HCT116 (cell line): ENCODE measurements around the gene NKX2-1. TPM values are rescaled to one million over a fixed set of nuclear protein-coding genes. Genes with fewer than 3 reads are reported as not detected.

Experiments
- ATAC-seq: fragments of 200-7000 bp; cut with Tn5 transposase; 2 replicates; pipeline ENCODE4 v1.9.1; 2020; ENCODE audit warnings: mild to moderate bottlenecking, moderate library complexity
- BruUV-seq: library from RNA; stranded (reverse); fragments of 400-500 nt; replicated peaks from 2 replicates; lab custom pipeline; 2021; lab: Mats Ljungman, UMichigan
- CTCF ChIA-PET: fragments of 300-600 bp; sonication (Branson Sonifier 250); formaldehyde crosslinking; loops from one replicate; lab custom pipeline; 2021; ENCODE audit warnings: antibody characterized with exemption; lab: Charles Lee
- POLR2A ChIA-PET: fragments of 300-600, 350-600 bp; sonication (Branson Sonifier 250); formaldehyde crosslinking; loops from one replicate; lab custom pipeline; 2021; ENCODE audit warnings: antibody characterized with exemption; lab: Charles Lee
- RAD21 ChIA-PET, 2 experiments: fragments of 300-600 bp; sonication (Branson Sonifier 250); formaldehyde crosslinking; loops; one replicate each; lab custom pipeline; 2023; ENCODE audit warnings: low total read pairs in 2 of 2; ENCODE audit not compliant: uncharacterized antibody in 2 of 2, unreplicated experiment in 2 of 2, low non-redundant PET in 1 of 2; lab: Charles Lee
- DNase-seq: peaks from one replicate; pipeline ENCODE4 v3.0.0-alpha.2; 2010; ENCODE audit warnings: low read depth, low spot score
- H2AFZ ChIP-seq: fragments of 200-600 bp; shearing (Covaris generic), sonication (generic); 2 replicates; pipeline ENCODE4 v1.6.1; 2017; ENCODE audit warnings: low read depth, mixed run types, mixed read lengths, antibody characterized with exemption, low read length; ENCODE audit not compliant: poor library complexity, severe bottlenecking
- H3K27ac ChIP-seq: 2 replicates; pipeline ENCODE4 v1.5.1; 2012; ENCODE audit warnings: low read depth, low read length
- H3K27me3 ChIP-seq: fragments of 200-600 bp; sonication (generic); 2 replicates; pipeline ENCODE4 v1.6.1; 2016; ENCODE audit warnings: mixed run types, low read length, mixed read lengths; ENCODE audit not compliant: insufficient read depth
- H3K36me3 ChIP-seq, 2 experiments: fragments of 200-500 bp in 1 of 2; fragments of 200-600 bp in 1 of 2; sonication (Bioruptor generic) in 1 of 2; sonication (generic) in 1 of 2; 2 replicates each; pipeline versions ENCODE4 v1.5.1 to v1.6.1; 2014 to 2016; ENCODE audit warnings: low read length in 2 of 2, inconsistent platforms in 1 of 2, mixed read lengths in 1 of 2, mixed run types in 1 of 2; ENCODE audit not compliant: insufficient read depth in 2 of 2, control insufficient read depth in 1 of 2
- H3K4me1 ChIP-seq, 2 experiments: fragments of 200-600 bp in 1 of 2; sonication (generic) in 1 of 2; 2 replicates each; pipeline versions ENCODE4 v1.5.1 to v1.6.1; 2012 to 2017; ENCODE audit warnings: low read length in 2 of 2, inconsistent platforms in 1 of 2, mild to moderate bottlenecking in 1 of 2, mixed read lengths in 1 of 2, mixed run types in 1 of 2, moderate library complexity in 1 of 2; ENCODE audit not compliant: insufficient read depth in 2 of 2, control insufficient read depth in 1 of 2
- H3K4me2 ChIP-seq: fragments of 200-600 bp; sonication (generic); 2 replicates; pipeline ENCODE4 v1.6.1; 2017; ENCODE audit warnings: mixed run types, low read length, mixed read lengths
- H3K4me3 ChIP-seq, 2 experiments: fragments of 200-600 bp in 1 of 2; sonication (generic) in 1 of 2; replicated peaks in 1 of 2; 2 replicates each; pipeline ENCODE4 v1.5.1; 2011 to 2016; ENCODE audit warnings: low read length in 2 of 2, control low read depth in 1 of 2, low read depth in 1 of 2, mild to moderate bottlenecking in 1 of 2, mixed read lengths in 1 of 2, mixed run types in 1 of 2
- H3K79me2 ChIP-seq: fragments of 200-600 bp; sonication (generic); 2 replicates; pipeline ENCODE4 v1.6.1; 2017; ENCODE audit warnings: mild to moderate bottlenecking, mixed run types, low read length, moderate library complexity, mixed read lengths; ENCODE audit not compliant: insufficient read depth
- H3K9ac ChIP-seq: fragments of 200-600 bp; sonication (generic); 2 replicates; pipeline ENCODE4 v1.6.1; 2016; ENCODE audit warnings: low read length, mixed read lengths
- H3K9me2 ChIP-seq: fragments of 200-600 bp; sonication (generic), shearing (Covaris generic); 2 replicates; pipeline ENCODE4 v1.6.1; 2017; ENCODE audit warnings: mixed run types, mild to moderate bottlenecking, moderate library complexity; ENCODE audit not compliant: insufficient read depth
- H3K9me3 ChIP-seq, 2 experiments: fragments of 200-500 bp in 1 of 2; fragments of 200-600 bp in 1 of 2; sonication (Bioruptor generic) in 1 of 2; sonication (generic) in 1 of 2; 2 replicates each; pipeline ENCODE4 v1.6.1; 2014 to 2017; ENCODE audit warnings: low read length in 2 of 2, mixed read lengths in 2 of 2, inconsistent platforms in 1 of 2, low read depth in 1 of 2, mild to moderate bottlenecking in 1 of 2, mixed run types in 1 of 2, moderate library complexity in 1 of 2; ENCODE audit not compliant: control insufficient read depth in 1 of 2, insufficient read depth in 1 of 2
- H4K20me1 ChIP-seq: fragments of 200-600 bp; sonication (generic), shearing (Covaris generic); 2 replicates; pipeline ENCODE4 v1.6.1; 2017; ENCODE audit warnings: mixed run types, mild to moderate bottlenecking, moderate library complexity; ENCODE audit not compliant: insufficient read depth
- CTCF ChIP-seq, 3 experiments: fragments of 200-600 bp in 1 of 3; sonication (generic) in 1 of 3; IDR thresholded peaks in 2 of 3; conservative IDR thresholded peaks in 1 of 3; 2 replicates each; pipeline ENCODE4 v1.5.1; 2012 to 2017; ENCODE audit warnings: low read depth in 2 of 3, low read length in 2 of 3, antibody characterized with exemption in 1 of 3, borderline replicate concordance in 1 of 3, control low read depth in 1 of 3, mild to moderate bottlenecking in 1 of 3, mixed read lengths in 1 of 3, mixed run types in 1 of 3, moderate library complexity in 1 of 3; ENCODE audit not compliant: insufficient read depth in 1 of 3
- FOSL1 ChIP-seq: IDR thresholded peaks from 2 replicates; pipeline ENCODE4 v1.6.1; 2012; ENCODE audit warnings: low read depth
- intact Hi-C: fragments of 100-400 bp; cut with micrococcal nuclease; formaldehyde crosslinking; loops from 2 replicates; pipeline ENCODE4 v1.10.0; 2022
- total RNA-seq: library from RNA; stranded (reverse); gene quantifications from one replicate; pipeline ENCODE4 v1.2.1, GENCODE V29; 2021; ENCODE audit not compliant: unreplicated experiment

Gene NKX2-1
- total RNA-seq, 1 experiment from 2014 or later: 0.84 TPM

- BruUV-seq: no TSS peak
- peak; percentile 7 for DNase-seq
- no peaks in the 10 kb centered on the region for H3K9me3 ChIP-seq
- no peaks in the 10 kb centered on the region for H3K27me3 ChIP-seq
- peak overlapping the region; percentile 90 for H2AFZ ChIP-seq
- H3K79me2 ChIP-seq: no peaks in the 10 kb centered on the region
- ATAC-seq: peak; percentile 79
- ChIA-PET RAD21 (no interaction called here), CTCF (interaction anchor here (1.0 to 1.5 kb wide), 3 partner anchors 33 to 84 kb away, joined by 3 to 6 read pairs (median 4); no protein-coding TSS in a partner anchor), POLR2A (interaction anchor here (0.6 kb wide), 1 partner anchor 141 kb away, joined by 5 read pairs; the partner anchor contains the start of gene PAX9)
- H3K27ac ChIP-seq: no peak overlapping the region
- H3K9ac ChIP-seq: peak overlapping the region; percentile 43; the same call in 1 of the 2 replicates
- H3K4me2 ChIP-seq: peak overlapping the region; percentile 79
- peaks cover 0 to 22% of the 10 kb centered on the region in 2 experiments; a peak in 2 of 4 replicates for H3K4me1 ChIP-seq
- TF ChIP-seq FOSL1: no peak
- TF ChIP-seq CTCF (IDR thresholded peaks at IDR 0.05 in 2 of 3, conservative IDR thresholded peaks at IDR 0.05 in 1 of 3; ENCODE audit: borderline replicate concordance in 1 of 3, insufficient read depth in 1 of 3, low read depth in 2 of 3, low read length in 2 of 3): peak in 2 of 3 experiments; percentile 46 to 60; a peak in 4 of 6 replicates
- H4K20me1 ChIP-seq: no peaks in the 10 kb centered on the region
- peak overlapping the region; percentile 50 to 58 for H3K4me3 ChIP-seq
- H3K36me3 ChIP-seq: no peaks in the 10 kb centered on the region
- H3K9me2 ChIP-seq: no peaks in the 10 kb centered on the region
- intact Hi-C loops: no loop called here
These were observed 831 bp upstream of the NKX2-1 start for GRCh38 chr14:36520601-36521525.
